A549 (cell line): ENCODE data around the gene CAMTA1. TPM values are rescaled to one million over a fixed set of nuclear protein-coding genes. Genes with fewer than 3 reads are reported as not detected.

ENCODE experiments used
- ATAC-seq, 2 experiments: fragments of 200-7000 bp in 1 of 2; fragments of >200 bp in 1 of 2; cut with Nextera tagmentation in 1 of 2; cut with Tn5 transposase in 1 of 2; 3 replicates each; pipeline versions ENCODE4 v1.8.0 to v1.9.1; 2018 to 2020; ENCODE audit warnings: mild to moderate bottlenecking in 1 of 2, moderate library complexity in 1 of 2
- CTCF ChIA-PET: fragments of 300-600 bp; sonication (Branson Sonifier 250); formaldehyde crosslinking; extraction: SDS; loops from one replicate; lab custom pipeline; 2021; ENCODE audit warnings: antibody characterized with exemption, inconsistent platforms; lab: Yijun Ruan, JAX
- POLR2A ChIA-PET: fragments of 350-600 bp; formaldehyde crosslinking; extraction: SDS; loops from one replicate; lab custom pipeline; 2021; ENCODE audit warnings: antibody characterized with exemption, inconsistent platforms; lab: Yijun Ruan, JAX
- DNase-seq, 2 experiments: peaks; one replicate each; pipeline versions ENCODE4 v3.0.0 to v3.0.0-alpha.2; 2011 to 2016; ENCODE audit warnings: low read depth in 1 of 2, low spot score in 1 of 2
- FAIRE-seq: peaks from 2 replicates; lab custom pipeline; 2011; peaks lifted over from hg19 to GRCh38; lab: Jason Lieb, UNC
- H3K27ac ChIP-seq, 2 experiments: fragments of >200 bp; sonication (Bioruptor Twin); formaldehyde crosslinking; 3 replicates each; pipeline ENCODE4 v1.5.1; 2016 to 2017
- H3K4me1 ChIP-seq: fragments of >200 bp; sonication (Bioruptor Twin); formaldehyde crosslinking; 3 replicates; pipeline ENCODE4 v1.6.1; 2016
- H3K4me2 ChIP-seq: fragments of >200 bp; sonication (Bioruptor Twin); formaldehyde crosslinking; 3 replicates; pipeline ENCODE4 v1.6.1; 2016
- H3K4me3 ChIP-seq: fragments of >200 bp; sonication (Bioruptor Twin); formaldehyde crosslinking; 3 replicates; pipeline ENCODE4 v1.5.1; 2016
- H3K9me3 ChIP-seq: fragments of >200 bp; sonication (Bioruptor Twin); formaldehyde crosslinking; 3 replicates; pipeline ENCODE4 v1.6.1; 2016
- BHLHE40 ChIP-seq: IDR thresholded peaks from 2 replicates; pipeline ENCODE4 v1.6.1; 2012; ENCODE audit warnings: low read depth, low read length, inconsistent platforms
- CBX2 ChIP-seq: fragments of 200-600 bp; sonication (generic); IDR thresholded peaks from 2 replicates; pipeline ENCODE4 v1.6.1; 2016; ENCODE audit warnings: low read depth, mild to moderate bottlenecking, borderline replicate concordance
- CBX8 ChIP-seq: fragments of 200-600 bp; sonication (generic); IDR thresholded peaks from 2 replicates; pipeline ENCODE4 v1.6.1; 2016
- CHD2 ChIP-seq: fragments of 150-350 bp; IDR thresholded peaks from 2 replicates; pipeline ENCODE4 v1.6.1; 2014; ENCODE audit warnings: low read length; ENCODE audit not compliant: partially characterized antibody
- FOSL2 ChIP-seq, 2 experiments: fragments of 450-650 bp in 1 of 2; fragments of >200 bp in 1 of 2; sonication (Bioruptor Twin) in 1 of 2; formaldehyde crosslinking; IDR thresholded peaks; 2 replicates each; pipeline versions ENCODE4 v1.5.0 to v1.6.1; 2016 to 2020; ENCODE audit warnings: mild to moderate bottlenecking in 1 of 2, moderate library complexity in 1 of 2
- FOXS1 ChIP-seq: fragments of 250-450 bp; sonication (Bioruptor Pico); IDR thresholded peaks from 2 replicates; pipeline ENCODE4 v1.5.0; 2020; ENCODE audit warnings: mild to moderate bottlenecking, moderate library complexity
- GATA3 ChIP-seq: IDR thresholded peaks from 2 replicates; pipeline ENCODE4 v1.6.1; 2012; ENCODE audit warnings: borderline replicate concordance
- HEYL ChIP-seq: fragments of 250-450 bp; sonication (Bioruptor Pico); IDR thresholded peaks from 2 replicates; pipeline ENCODE4 v1.8.0; 2021; ENCODE audit warnings: mild to moderate bottlenecking, moderate library complexity
- HOXA7 ChIP-seq: fragments of 250-450 bp; sonication (Bioruptor Pico); IDR thresholded peaks from 2 replicates; pipeline ENCODE4 v1.5.0; 2020; ENCODE audit warnings: mild to moderate bottlenecking, moderate library complexity
- KDM1A ChIP-seq: fragments of 200-600 bp; sonication (generic); IDR thresholded peaks from 2 replicates; pipeline ENCODE4 v1.6.1; 2016; ENCODE audit warnings: low read depth, mild to moderate bottlenecking
- MAFK ChIP-seq: fragments of 450-650 bp; IDR thresholded peaks from 2 replicates; pipeline ENCODE4 v1.6.1; 2014; ENCODE audit not compliant: partially characterized antibody
- MYC ChIP-seq: IDR thresholded peaks from 2 replicates; pipeline ENCODE4 v1.6.1; 2012; ENCODE audit warnings: mild to moderate bottlenecking, inconsistent platforms, low read length, improper control_type of control experiment, borderline replicate concordance
- NFE2L2 ChIP-seq: fragments of 150-350 bp; conservative IDR thresholded peaks from 2 replicates; pipeline ENCODE4 v1.6.1; 2014; ENCODE audit warnings: low read length
- NPAS2 ChIP-seq: fragments of 250-450 bp; sonication (Bioruptor Pico); IDR thresholded peaks from 2 replicates; pipeline ENCODE4 v1.8.0; 2022; ENCODE audit warnings: mild to moderate bottlenecking, moderate library complexity, borderline replicate concordance
- POLR2AphosphoS2 ChIP-seq: conservative IDR thresholded peaks from 2 replicates; pipeline ENCODE4 v1.6.1; 2012; ENCODE audit warnings: low read length, improper control_type of control experiment, inconsistent platforms
- RCOR1 ChIP-seq: fragments of 150-350 bp; IDR thresholded peaks from 2 replicates; pipeline ENCODE4 v1.6.1; 2014; ENCODE audit warnings: antibody characterized with exemption, low read length, low read depth
- RFX5 ChIP-seq: fragments of 450-650 bp; IDR thresholded peaks from 2 replicates; pipeline ENCODE4 v1.7.1; 2014; ENCODE audit warnings: antibody characterized with exemption, mild to moderate bottlenecking, moderate library complexity
- RNF2 ChIP-seq: fragments of 200-600 bp; sonication (generic); IDR thresholded peaks from 2 replicates; pipeline ENCODE4 v1.6.1; 2016; ENCODE audit warnings: low read depth, mild to moderate bottlenecking, antibody characterized with exemption, moderate library complexity, borderline replicate concordance
- SMC3 ChIP-seq: fragments of >200 bp; sonication (Bioruptor Twin); formaldehyde crosslinking; IDR thresholded peaks from 3 replicates; pipeline ENCODE4 v1.6.1; 2018; ENCODE audit warnings: inconsistent platforms
- TFCP2L1 ChIP-seq: fragments of 250-450 bp; sonication (Bioruptor Pico); IDR thresholded peaks from 2 replicates; pipeline ENCODE4 v1.5.0; 2021; ENCODE audit warnings: mild to moderate bottlenecking
- TP53 ChIP-seq: fragments of 250-450 bp; sonication (Bioruptor Pico); IDR thresholded peaks from 2 replicates; pipeline ENCODE4 v1.5.0; 2021; ENCODE audit warnings: mild to moderate bottlenecking, moderate library complexity
- ZC3H11A ChIP-seq: fragments of 450-650 bp; IDR thresholded peaks from 2 replicates; pipeline ENCODE4 v1.6.1; 2014; ENCODE audit warnings: antibody characterized with exemption, mild to moderate bottlenecking
- ZFP36 ChIP-seq: fragments of 450-650 bp; IDR thresholded peaks from 2 replicates; pipeline ENCODE4 v1.6.1; 2014; ENCODE audit warnings: borderline replicate concordance; ENCODE audit not compliant: partially characterized antibody
- ZSCAN20 ChIP-seq: fragments of 250-450 bp; sonication (Bioruptor Pico); IDR thresholded peaks from 2 replicates; pipeline ENCODE4 v1.8.0; 2022; ENCODE audit warnings: mild to moderate bottlenecking, moderate library complexity
- WGBS: methylation state at CpG from one replicate; pipeline ENCODE4 v1.1.6; 2017; ENCODE audit errors: missing lambda C conversion rate; 5-methylcytosine and 5-hydroxymethylcytosine counted together
- polyA plus RNA-seq, 4 experiments: library from polyadenylated mRNA; depleted of rRNA in 3 of 4; stranded (reverse); fragments of >200 nt; fragmentation: RNase III in 1 of 4; extraction: RNeasy Plus Mini Kit Qiagen cat#74134 plus additional on column Dnase treatment in 1 of 4; gene quantifications; 2 replicates in 3 of 4; 3 replicates in 1 of 4; pipeline ENCODE4 v1.2.3, GENCODE V29; 2011 to 2017
- TF ChIP-seq, protein P1 (sequence below): IDR thresholded peaks from 2 replicates; pipeline ENCODE4 v1.6.1; 2012
- TF ChIP-seq, protein P2 (sequence below): IDR thresholded peaks from 2 replicates; pipeline ENCODE4 v1.6.1; 2012; ENCODE audit warnings: low read depth, borderline replicate concordance
- TF ChIP-seq, protein P3 (sequence below): fragments of >200 bp; sonication (Bioruptor Twin); formaldehyde crosslinking; IDR thresholded peaks from 3 replicates; pipeline ENCODE4 v1.6.1; 2016
- TF ChIP-seq, protein P4 (sequence below): fragments of >200 bp; sonication (Bioruptor Twin); formaldehyde crosslinking; IDR thresholded peaks from 2 replicates; pipeline ENCODE4 v1.6.1; 2016
- TF ChIP-seq, protein P5 (sequence below): fragments of 150-350 bp; IDR thresholded peaks from 2 replicates; pipeline ENCODE4 v1.6.1; 2014; ENCODE audit warnings: low read depth, mild to moderate bottlenecking, low read length

CAMTA1 gene
- polyA plus RNA-seq, 2 of the 4 experiments (the other 2 are of a cell fraction) = 58.8 to 75.0 TPM

DNA sequence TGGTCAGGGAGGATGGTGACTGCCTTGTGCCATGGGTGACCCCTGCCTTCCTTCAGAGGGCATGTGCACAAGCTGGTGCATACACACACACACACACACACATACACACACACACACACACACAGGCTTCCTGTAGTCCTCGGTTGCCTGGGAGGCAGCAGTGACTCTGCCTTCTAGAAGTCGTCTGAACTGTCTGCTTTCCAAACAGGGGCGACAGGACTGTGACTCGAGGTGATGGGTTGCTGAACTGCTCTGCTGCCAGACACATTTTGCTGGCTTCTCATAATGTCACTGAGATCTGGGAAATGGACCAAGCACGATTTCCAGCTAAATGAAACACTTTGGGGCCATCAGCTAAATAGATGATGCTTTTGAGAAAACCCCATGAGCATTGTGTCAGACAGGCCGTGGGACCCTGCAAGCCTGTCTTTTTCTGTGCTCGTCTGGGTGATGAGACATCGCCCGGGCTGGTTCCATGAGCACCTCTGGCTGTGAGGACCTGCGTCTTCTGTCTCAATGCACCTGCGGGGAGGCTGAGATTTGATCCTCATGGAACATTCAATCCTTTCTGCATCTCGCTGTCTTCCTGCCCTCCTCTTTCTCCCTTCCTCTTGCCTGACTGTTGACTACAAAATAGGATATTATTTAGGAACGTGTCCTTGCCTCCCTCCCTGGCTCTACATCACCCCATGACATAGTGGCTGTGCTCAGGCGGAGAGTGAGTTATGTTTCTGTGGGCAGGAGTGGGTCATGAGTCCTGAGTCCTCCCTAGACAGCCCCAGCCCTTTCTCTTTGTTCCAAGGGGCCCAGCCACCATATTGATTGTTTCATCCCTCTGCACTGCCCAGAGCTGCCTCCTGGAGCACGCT is 436.8 kb downstream of the CAMTA1 start (continued):
- TF ChIP-seq HEYL (CRISPR knock-in tag) (no peak), TP53 (CRISPR knock-in tag) (no peak), NPAS2 (CRISPR knock-in tag) (no peak), NFE2L2 (no peak), MAFK (no peak), KDM1A (no peak), RNF2 (no peak), CBX8 (no peak), FOXS1 (no peak), ZC3H11A (no peak)
- TF ChIP-seq, protein P1, sequence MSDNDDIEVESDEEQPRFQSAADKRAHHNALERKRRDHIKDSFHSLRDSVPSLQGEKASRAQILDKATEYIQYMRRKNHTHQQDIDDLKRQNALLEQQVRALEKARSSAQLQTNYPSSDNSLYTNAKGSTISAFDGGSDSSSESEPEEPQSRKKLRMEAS = no peak
- TF ChIP-seq, protein P2, sequence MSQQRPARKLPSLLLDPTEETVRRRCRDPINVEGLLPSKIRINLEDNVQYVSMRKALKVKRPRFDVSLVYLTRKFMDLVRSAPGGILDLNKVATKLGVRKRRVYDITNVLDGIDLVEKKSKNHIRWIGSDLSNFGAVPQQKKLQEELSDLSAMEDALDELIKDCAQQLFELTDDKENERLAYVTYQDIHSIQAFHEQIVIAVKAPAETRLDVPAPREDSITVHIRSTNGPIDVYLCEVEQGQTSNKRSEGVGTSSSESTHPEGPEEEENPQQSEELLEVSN = no peak
- TF ChIP-seq, all 56 proteins: peak for 0

DNA sequence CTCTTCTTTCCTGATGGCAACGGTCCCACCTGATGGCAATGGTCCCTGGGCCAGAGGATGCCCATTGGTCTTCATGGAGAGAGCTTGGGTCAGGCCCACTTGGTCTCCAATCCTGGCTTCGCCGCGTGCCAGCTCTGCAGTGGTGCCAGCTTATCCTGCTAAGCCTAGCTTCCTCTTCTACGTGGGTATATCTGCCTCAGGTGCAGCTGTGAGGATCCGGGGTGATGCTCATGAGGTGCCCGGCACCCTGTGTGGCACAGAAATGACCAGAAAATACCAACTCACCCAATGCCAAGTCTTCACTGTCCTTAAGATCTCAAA is 437.4 kb downstream of the CAMTA1 start:
- peak overlapping the region; percentile 73 to 87; a peak in 5 of 6 replicates for H3K27ac ChIP-seq
- POLR2A ChIA-PET = no interaction called here
- ATAC-seq = no peak

DNA sequence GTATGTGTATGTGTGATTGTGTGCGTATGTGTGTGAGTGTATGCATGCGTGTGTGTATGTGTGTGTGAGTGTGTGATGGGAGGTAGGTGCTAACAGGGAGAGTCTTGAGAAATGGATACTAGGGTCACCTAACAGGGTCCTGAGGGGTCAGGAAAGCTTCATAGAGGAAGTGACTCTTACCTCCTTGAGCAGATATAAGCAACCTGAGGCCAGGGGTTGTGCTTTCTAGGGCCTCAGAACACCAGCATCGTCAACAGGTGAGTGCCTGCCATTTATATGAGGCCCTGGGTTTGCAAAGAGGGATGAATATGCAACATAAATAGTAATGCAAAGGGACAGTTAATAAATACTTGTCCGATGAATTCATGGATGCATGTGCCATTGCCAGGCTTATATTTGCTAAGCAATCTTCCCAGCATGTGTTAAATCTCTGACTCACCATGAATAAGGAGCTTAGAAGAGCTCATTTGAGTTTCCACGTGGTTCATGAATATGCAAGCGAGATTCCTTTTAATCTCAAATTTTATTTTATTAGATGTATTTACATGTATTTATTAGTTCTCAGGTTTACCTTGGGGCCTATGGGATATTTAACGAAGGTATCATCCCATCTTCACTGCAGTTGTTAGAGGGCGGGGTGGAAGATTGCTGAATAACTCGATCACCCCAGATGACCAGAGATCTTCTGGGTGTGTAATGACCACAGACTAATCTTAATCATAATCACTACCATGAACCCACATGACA is 438.3 kb downstream of the CAMTA1 start:
- WGBS = 34% methylated on average over 9 of the region's 9 CpGs
- H3K4me1 ChIP-seq = peaks cover 22% of the 10 kb centered on the region
- peak overlapping the region; percentile 42 for H3K4me2 ChIP-seq
- H3K27ac ChIP-seq = peak overlapping the region; percentile 73 to 87
- CTCF ChIA-PET = interaction anchor here (1.2 kb wide), 1 partner anchor 76 kb away, joined by 3 read pairs; no protein-coding TSS in a partner anchor
- DNase-seq (peak; percentile 64 to 79), ATAC-seq (peak; percentile 82 to 86; a peak in 5 of 6 replicates), FAIRE-seq (no peak)
- no peak overlapping the region for H3K4me3 ChIP-seq
- POLR2A ChIA-PET = interaction anchor here (1.0 kb wide), 1 partner anchor 76 kb away, joined by 3 read pairs; no protein-coding TSS in a partner anchor
- H3K9me3 ChIP-seq = peaks cover 18% of the 10 kb centered on the region
- TF ChIP-seq ZC3H11A = no peak
- TF ChIP-seq NFE2L2 = no peak
- TF ChIP-seq, protein P3, sequence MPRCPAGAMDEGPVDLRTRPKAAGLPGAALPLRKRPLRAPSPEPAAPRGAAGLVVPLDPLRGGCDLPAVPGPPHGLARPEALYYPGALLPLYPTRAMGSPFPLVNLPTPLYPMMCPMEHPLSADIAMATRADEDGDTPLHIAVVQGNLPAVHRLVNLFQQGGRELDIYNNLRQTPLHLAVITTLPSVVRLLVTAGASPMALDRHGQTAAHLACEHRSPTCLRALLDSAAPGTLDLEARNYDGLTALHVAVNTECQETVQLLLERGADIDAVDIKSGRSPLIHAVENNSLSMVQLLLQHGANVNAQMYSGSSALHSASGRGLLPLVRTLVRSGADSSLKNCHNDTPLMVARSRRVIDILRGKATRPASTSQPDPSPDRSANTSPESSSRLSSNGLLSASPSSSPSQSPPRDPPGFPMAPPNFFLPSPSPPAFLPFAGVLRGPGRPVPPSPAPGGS = no peak
- no peak for TF ChIP-seq ZFP36
- peak; percentile 49; the same call in 1 of the 2 replicates for TF ChIP-seq FOSL2 (IDR thresholded peaks at IDR 0.05)
- TF ChIP-seq FOSL2 (CRISPR knock-in tag; IDR thresholded peaks at IDR 0.05) = peak; percentile 82
- TF ChIP-seq ZSCAN20 (CRISPR knock-in tag) = no peak
- no peak for TF ChIP-seq RCOR1
- TF ChIP-seq, protein P4, sequence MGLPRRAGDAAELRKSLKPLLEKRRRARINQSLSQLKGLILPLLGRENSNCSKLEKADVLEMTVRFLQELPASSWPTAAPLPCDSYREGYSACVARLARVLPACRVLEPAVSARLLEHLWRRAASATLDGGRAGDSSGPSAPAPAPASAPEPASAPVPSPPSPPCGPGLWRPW = no peak
- TF ChIP-seq HOXA7 (CRISPR knock-in tag) = no peak
- TF ChIP-seq SMC3 = no peak
- peak; percentile 52 for TF ChIP-seq BHLHE40
- no peak for TF ChIP-seq MAFK
- TF ChIP-seq CBX8 = no peak
- TF ChIP-seq TFCP2L1 (CRISPR knock-in tag) = no peak
- TF ChIP-seq POLR2AphosphoS2 = no peak
- no peak for TF ChIP-seq RFX5
- peak; percentile 83; the same call in 1 of the 2 replicates for TF ChIP-seq GATA3
- no peak for TF ChIP-seq CHD2
- peak; percentile 24; the same call in 1 of the 2 replicates for TF ChIP-seq MYC

More for the DNA sequence above, 437.4 kb downstream of the CAMTA1 start:
- TF ChIP-seq, protein P5, sequence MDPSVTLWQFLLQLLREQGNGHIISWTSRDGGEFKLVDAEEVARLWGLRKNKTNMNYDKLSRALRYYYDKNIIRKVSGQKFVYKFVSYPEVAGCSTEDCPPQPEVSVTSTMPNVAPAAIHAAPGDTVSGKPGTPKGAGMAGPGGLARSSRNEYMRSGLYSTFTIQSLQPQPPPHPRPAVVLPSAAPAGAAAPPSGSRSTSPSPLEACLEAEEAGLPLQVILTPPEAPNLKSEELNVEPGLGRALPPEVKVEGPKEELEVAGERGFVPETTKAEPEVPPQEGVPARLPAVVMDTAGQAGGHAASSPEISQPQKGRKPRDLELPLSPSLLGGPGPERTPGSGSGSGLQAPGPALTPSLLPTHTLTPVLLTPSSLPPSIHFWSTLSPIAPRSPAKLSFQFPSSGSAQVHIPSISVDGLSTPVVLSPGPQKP = no peak
- TF ChIP-seq RNF2 (no peak), RFX5 (no peak), SMC3 (no peak), ZFP36 (no peak), CBX8 (no peak), NFE2L2 (no peak), CBX2 (no peak)
- no peak for FAIRE-seq
- DNase-seq = no peak
- H3K4me3 ChIP-seq = no peak overlapping the region
- H3K9me3 ChIP-seq = peaks cover 22% of the 10 kb centered on the region
- WGBS = 93% methylated on average over 6 of the region's 7 CpGs
- peaks cover 18% of the 10 kb centered on the region for H3K4me1 ChIP-seq
- CTCF ChIA-PET = no interaction called here
- H3K4me2 ChIP-seq = no peak overlapping the region
